ENCODE results near the gene ACVR1.

GRCh38 chr2:157875641-157876065, 477 bp downstream of the ACVR1 start:
- no peak for TF ChIP-seq CTCF (IDR thresholded peaks at IDR 0.05)
- no peak for TF ChIP-seq EP300 (IDR thresholded peaks at IDR 0.05)
